Endothelial cell (in vitro differentiated cells): Measurements from ENCODE around the gene RBM8A. TPM values are rescaled to one million over a fixed set of nuclear protein-coding genes. Genes with fewer than 3 reads are reported as not detected.

Experiments
- DNase-seq: peaks from one replicate; pipeline ENCODE4 v3.0.0; 2021; ENCODE audit warnings: low spot score
- H3K27ac Mint-ChIP-seq: one replicate; pipeline ENCODE4 v1.8.0; 2021; ENCODE audit warnings: mixed read lengths, inconsistent platforms; ENCODE audit not compliant: unreplicated experiment
- H3K27me3 Mint-ChIP-seq: one replicate; pipeline ENCODE4 v1.8.0; 2021; ENCODE audit warnings: mild to moderate bottlenecking, moderate library complexity, mixed read lengths, inconsistent platforms; ENCODE audit not compliant: unreplicated experiment
- H3K36me3 Mint-ChIP-seq: one replicate; pipeline ENCODE4 v1.8.0; 2021; ENCODE audit warnings: mild to moderate bottlenecking, low read depth, mixed read lengths, inconsistent platforms; ENCODE audit not compliant: unreplicated experiment
- H3K4me1 Mint-ChIP-seq: one replicate; pipeline ENCODE4 v1.8.0; 2021; ENCODE audit warnings: mild to moderate bottlenecking, mixed read lengths, inconsistent platforms; ENCODE audit not compliant: unreplicated experiment
- H3K4me3 Mint-ChIP-seq: one replicate; pipeline ENCODE4 v1.8.0; 2021; ENCODE audit warnings: mild to moderate bottlenecking, mixed read lengths, inconsistent platforms; ENCODE audit not compliant: unreplicated experiment
- H3K9me3 Mint-ChIP-seq: one replicate; pipeline ENCODE4 v1.8.0; 2021; ENCODE audit warnings: mixed read lengths, inconsistent platforms; ENCODE audit not compliant: unreplicated experiment
- long read RNA-seq: library from polyadenylated mRNA; unstranded; transcript quantifications from one replicate; pipeline ENCODE4 v2.0.0, GENCODE V29; 2020; ENCODE audit not compliant: unreplicated experiment
- total RNA-seq: library from RNA; stranded (reverse); fragmentation: NEBNext Ultra II Directional; extraction: Animal tissue kit (Norgen Biotek cat#: 25700); gene quantifications from one replicate; pipeline ENCODE4 v1.2.1, GENCODE V29; 2021; ENCODE audit not compliant: unreplicated experiment
- TF ChIP-seq, protein P1 (sequence below): fragments of 200-600 bp; sonication (generic); IDR thresholded peaks from one replicate; pipeline ENCODE4 v1.5.0; 2021; ENCODE audit warnings: antibody characterized with exemption; ENCODE audit not compliant: unreplicated experiment

RBM8A gene
- 213 TPM for total RNA-seq
- long read RNA-seq, full-length matches to known transcripts, result 98 of 129 reads
- long read RNA-seq, partial matches to known transcripts, result 22 of 129 reads
- long read RNA-seq, other reads (novel, unspliced or antisense), result 9 of 129 reads

DNA sequence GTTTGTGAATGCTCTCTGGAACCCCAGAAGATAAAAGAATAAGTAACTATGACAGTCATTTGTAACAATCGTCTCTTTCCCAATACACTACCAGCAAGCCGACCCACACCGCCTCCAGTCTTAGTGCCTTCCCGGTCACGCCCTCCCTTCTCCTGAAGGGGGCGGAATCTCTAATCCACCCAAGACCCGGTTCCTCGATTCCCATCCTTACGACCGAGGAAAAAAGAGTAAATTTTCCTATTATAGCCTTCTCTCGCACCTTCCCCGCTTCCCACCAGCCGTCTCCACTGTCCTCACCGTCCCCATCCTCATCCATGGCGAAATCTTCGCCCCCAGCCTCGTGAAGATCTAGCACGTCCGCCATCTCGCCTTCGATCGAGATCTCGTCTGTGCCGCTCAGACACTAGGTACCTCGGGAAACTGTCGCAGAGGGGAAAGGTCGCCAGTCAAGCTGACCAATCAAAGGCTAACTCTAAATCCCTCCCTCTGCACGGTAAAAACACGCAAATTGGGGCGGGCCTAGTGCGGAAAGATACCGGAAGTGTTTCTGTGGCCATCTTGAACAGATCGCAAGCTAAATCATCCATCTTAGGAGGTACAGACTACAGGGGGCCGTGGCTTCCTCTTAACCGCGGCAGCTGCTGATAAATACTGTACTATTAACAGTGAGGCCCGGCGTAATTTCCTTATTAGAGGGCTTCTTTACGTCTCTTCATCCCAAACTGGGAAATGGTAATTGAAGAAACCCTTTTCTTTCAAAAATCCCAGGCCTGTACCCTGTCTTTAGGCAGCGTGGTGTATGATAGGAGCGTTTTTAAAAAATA, at the start of gene RBM8A:
Gene RBM8A, minus strand, starts transcription at position 422 of the 824 bp plus-strand sequence. Its CDS starts 58 bp downstream, at position 364.
- no peak within 1 kb of the TSS for H3K4me3 Mint-ChIP-seq
- TF ChIP-seq, protein P1, sequence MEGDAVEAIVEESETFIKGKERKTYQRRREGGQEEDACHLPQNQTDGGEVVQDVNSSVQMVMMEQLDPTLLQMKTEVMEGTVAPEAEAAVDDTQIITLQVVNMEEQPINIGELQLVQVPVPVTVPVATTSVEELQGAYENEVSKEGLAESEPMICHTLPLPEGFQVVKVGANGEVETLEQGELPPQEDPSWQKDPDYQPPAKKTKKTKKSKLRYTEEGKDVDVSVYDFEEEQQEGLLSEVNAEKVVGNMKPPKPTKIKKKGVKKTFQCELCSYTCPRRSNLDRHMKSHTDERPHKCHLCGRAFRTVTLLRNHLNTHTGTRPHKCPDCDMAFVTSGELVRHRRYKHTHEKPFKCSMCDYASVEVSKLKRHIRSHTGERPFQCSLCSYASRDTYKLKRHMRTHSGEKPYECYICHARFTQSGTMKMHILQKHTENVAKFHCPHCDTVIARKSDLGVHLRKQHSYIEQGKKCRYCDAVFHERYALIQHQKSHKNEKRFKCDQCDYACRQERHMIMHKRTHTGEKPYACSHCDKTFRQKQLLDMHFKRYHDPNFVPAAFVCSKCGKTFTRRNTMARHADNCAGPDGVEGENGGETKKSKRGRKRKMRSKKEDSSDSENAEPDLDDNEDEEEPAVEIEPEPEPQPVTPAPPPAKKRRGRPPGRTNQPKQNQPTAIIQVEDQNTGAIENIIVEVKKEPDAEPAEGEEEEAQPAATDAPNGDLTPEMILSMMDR, result peak; percentile 71
- peak; percentile 86 for DNase-seq
- peaks cover 18% of the 10 kb centered on the region for H3K4me1 Mint-ChIP-seq
- H3K27me3 Mint-ChIP-seq, result peaks cover 2% of the 10 kb centered on the region
- H3K36me3 Mint-ChIP-seq, result peaks cover 21% of the 10 kb centered on the region
- H3K27ac Mint-ChIP-seq, result no peak within 1 kb of the TSS
- H3K9me3 Mint-ChIP-seq, result no peaks in the 10 kb centered on the region

DNA sequence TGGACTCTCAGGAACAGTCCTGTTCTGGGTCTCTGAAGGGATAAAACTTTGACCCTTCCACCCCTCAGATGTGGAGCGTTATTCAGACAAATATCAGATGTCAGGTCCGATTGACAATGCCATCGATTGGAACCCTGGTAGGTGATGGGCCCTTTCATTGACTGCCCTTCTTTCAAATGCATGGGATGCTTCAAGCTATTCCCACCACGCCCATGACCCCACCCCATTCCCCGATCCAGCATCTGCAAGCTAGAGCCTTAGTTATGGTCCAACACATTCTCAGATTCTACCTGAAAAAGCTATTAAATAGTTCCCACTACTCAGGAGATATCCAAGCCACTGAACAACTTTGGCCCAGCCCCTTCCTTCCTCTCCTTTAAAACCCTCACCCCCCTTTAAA, 49.7 kb upstream of the RBM8A start:
- TF ChIP-seq, protein P1, result no peak
- H3K27me3 Mint-ChIP-seq, result peaks cover 4% of the 10 kb centered on the region
- peak overlapping the region; percentile 43 for H3K27ac Mint-ChIP-seq
- H3K9me3 Mint-ChIP-seq, result no peaks in the 10 kb centered on the region
- H3K36me3 Mint-ChIP-seq, result no peaks in the 10 kb centered on the region
- DNase-seq, result no peak
- H3K4me1 Mint-ChIP-seq, result no peaks in the 10 kb centered on the region
- H3K4me3 Mint-ChIP-seq, result no peak overlapping the region

- TF ChIP-seq, protein P1, result no peak
- H3K9me3 Mint-ChIP-seq, result no peaks in the 10 kb centered on the region
- H3K27ac Mint-ChIP-seq, result no peak overlapping the region
- H3K4me1 Mint-ChIP-seq, result no peaks in the 10 kb centered on the region
- H3K36me3 Mint-ChIP-seq, result no peaks in the 10 kb centered on the region
- no peak overlapping the region for H3K4me3 Mint-ChIP-seq
- peaks cover 4% of the 10 kb centered on the region for H3K27me3 Mint-ChIP-seq
- no peak for DNase-seq
Measured at GRCh38 chr1:145975216-145975615, 47.9 kb upstream of the RBM8A start.

DNA sequence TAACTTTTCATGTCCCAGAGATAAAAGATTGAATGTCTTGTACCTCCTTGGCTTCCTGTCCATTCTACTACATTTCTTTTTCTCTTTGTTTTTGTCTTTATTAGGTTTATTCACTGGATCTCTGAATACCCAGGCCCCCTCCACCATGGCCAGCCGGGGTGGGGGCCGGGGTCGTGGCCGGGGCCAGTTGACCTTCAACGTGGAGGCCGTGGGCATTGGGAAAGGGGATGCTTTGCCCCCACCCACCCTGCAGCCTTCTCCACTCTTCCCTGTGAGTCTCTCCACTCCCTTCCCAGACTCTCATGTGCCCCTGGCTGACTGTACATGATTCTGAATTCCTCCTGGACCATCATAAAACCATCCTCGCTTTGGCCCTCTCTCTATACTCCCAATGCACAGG, 47.4 kb upstream of the RBM8A start:
- H3K4me1 Mint-ChIP-seq, result no peaks in the 10 kb centered on the region
- H3K27me3 Mint-ChIP-seq, result peaks cover 4% of the 10 kb centered on the region
- DNase-seq, result no peak
- H3K9me3 Mint-ChIP-seq, result no peaks in the 10 kb centered on the region
- H3K4me3 Mint-ChIP-seq, result no peak overlapping the region
- TF ChIP-seq, protein P1, result no peak
- no peaks in the 10 kb centered on the region for H3K36me3 Mint-ChIP-seq
- H3K27ac Mint-ChIP-seq, result no peak overlapping the region

DNA sequence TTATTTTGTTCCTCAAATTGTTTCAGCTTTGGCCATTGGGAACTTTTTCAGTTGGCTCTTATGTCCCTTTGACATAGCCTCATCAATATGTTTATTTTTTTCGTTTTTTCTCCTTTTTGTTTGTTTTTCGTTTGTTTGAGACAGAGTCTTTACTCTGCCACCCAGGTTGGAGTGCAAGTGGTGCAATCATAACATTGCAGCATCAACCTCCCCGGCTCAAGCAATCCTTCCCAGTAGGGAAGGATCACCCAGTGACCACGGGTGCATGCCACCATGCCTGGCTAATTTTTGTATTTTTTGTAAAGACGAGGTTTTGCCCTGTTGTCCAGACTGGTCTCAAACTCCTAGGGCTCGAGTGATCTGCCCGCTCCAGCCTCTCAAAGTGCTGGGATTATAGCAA, 45.3 kb upstream of the RBM8A start:
- Mint-ChIP-seq H3K4me3 (no peak overlapping the region), H3K4me1 (no peaks in the 10 kb centered on the region), H3K9me3 (no peaks in the 10 kb centered on the region), H3K27ac (no peak overlapping the region), H3K27me3 (peaks cover 2% of the 10 kb centered on the region), H3K36me3 (no peaks in the 10 kb centered on the region)
- TF ChIP-seq, protein P1, result no peak
- no peak for DNase-seq
